Endothelial cell of umbilical vein (primary cell): ENCODE data around the gene MYO9A. TPM values are rescaled to one million over a fixed set of nuclear protein-coding genes. Genes with fewer than 3 reads are reported as not detected.

Source experiments
- BruUV-seq: library from RNA; stranded (reverse); fragments of 400-500 nt; replicated peaks from 2 replicates; lab custom pipeline; 2021; lab: Mats Ljungman, UMichigan
- CTCF ChIA-PET: fragments of 300-600, 350-600 bp; sonication (Branson Sonifier 250); formaldehyde crosslinking; loops from one replicate; lab custom pipeline; 2021; ENCODE audit warnings: antibody characterized with exemption, inconsistent platforms; lab: Charles Lee
- POLR2A ChIA-PET: fragments of 300-600, 350-600 bp; sonication (Branson Sonifier 250); formaldehyde crosslinking; loops from one replicate; lab custom pipeline; 2021; ENCODE audit warnings: antibody characterized with exemption, inconsistent platforms; lab: Charles Lee
- DNase-seq: peaks from one replicate; pipeline ENCODE4 v3.0.0-alpha.2; 2011; ENCODE audit warnings: low read depth, low spot score
- FAIRE-seq: peaks from 2 replicates; lab custom pipeline; 2011; peaks lifted over from hg19 to GRCh38; lab: Jason Lieb, UNC
- H2AFZ ChIP-seq: 2 replicates; pipeline ENCODE4 v1.6.0; 2012; ENCODE audit warnings: low read depth, low read length, control low read depth, inconsistent platforms
- H3K27ac ChIP-seq: 2 replicates; pipeline ENCODE4 v1.5.1; 2011; ENCODE audit warnings: low read depth, mild to moderate bottlenecking, control low read depth, low read length, moderate library complexity; ENCODE audit not compliant: insufficient read depth
- H3K27me3 ChIP-seq, 2 experiments: 2 replicates each; pipeline versions ENCODE4 v1.6.0 to v1.6.1; 2011; ENCODE audit warnings: low read length in 2 of 2, mixed read lengths in 1 of 2; ENCODE audit not compliant: control insufficient read depth in 2 of 2, insufficient read depth in 2 of 2
- H3K36me3 ChIP-seq, 2 experiments: 2 replicates in 1 of 2; 3 replicates in 1 of 2; pipeline ENCODE4 v1.5.1; 2011; ENCODE audit warnings: low read length in 2 of 2, mild to moderate bottlenecking in 1 of 2, moderate library complexity in 1 of 2; ENCODE audit not compliant: control insufficient read depth in 2 of 2, insufficient read depth in 2 of 2; ENCODE audit errors: extremely low read depth in 1 of 2
- H3K4me1 ChIP-seq: 3 replicates; pipeline ENCODE4 v1.5.1; 2011; ENCODE audit warnings: mild to moderate bottlenecking, low read length; ENCODE audit not compliant: control insufficient read depth, insufficient read depth; ENCODE audit errors: extremely low read depth
- H3K4me2 ChIP-seq: 2 replicates; pipeline ENCODE4 v1.6.1; 2011; ENCODE audit warnings: low read length, control low read depth, mixed read lengths; ENCODE audit not compliant: insufficient read depth
- H3K4me3 ChIP-seq, 3 experiments: fragments of 200-600 bp in 1 of 3; sonication (generic), shearing (Covaris generic) in 1 of 3; replicated peaks in 1 of 3; 2 replicates each; pipeline ENCODE4 v1.5.1; 2011 to 2016; ENCODE audit warnings: control low read depth in 3 of 3, low read length in 3 of 3, mild to moderate bottlenecking in 2 of 3, inconsistent platforms in 1 of 3, low read depth in 1 of 3, moderate library complexity in 1 of 3; ENCODE audit not compliant: insufficient read depth in 1 of 3
- H3K79me2 ChIP-seq: 2 replicates; pipeline ENCODE4 v1.6.0; 2012; ENCODE audit warnings: low read length, inconsistent platforms; ENCODE audit not compliant: control insufficient read depth, insufficient read depth
- H3K9ac ChIP-seq: replicated peaks from 2 replicates; pipeline ENCODE3; 2011; ENCODE audit warnings: low read length, control low read depth; ENCODE audit not compliant: insufficient read depth; ENCODE audit errors: extremely low read depth
- H3K9me1 ChIP-seq: replicated peaks from 3 replicates; pipeline ENCODE4 v1.6.0; 2011; ENCODE audit warnings: mild to moderate bottlenecking, low read length; ENCODE audit not compliant: control insufficient read depth, insufficient read depth; ENCODE audit errors: extremely low read depth
- H3K9me3 ChIP-seq: replicated peaks from 2 replicates; pipeline ENCODE4 v1.5.1; 2012; ENCODE audit warnings: low read length, inconsistent platforms; ENCODE audit not compliant: control insufficient read depth, insufficient read depth
- H4K20me1 ChIP-seq: replicated peaks from 2 replicates; pipeline ENCODE3; 2011; ENCODE audit warnings: mild to moderate bottlenecking, low read length; ENCODE audit not compliant: control insufficient read depth, insufficient read depth; ENCODE audit errors: extremely low read depth
- CTCF ChIP-seq, 2 donors: IDR thresholded peaks; 1 replicate in 1 of 2; 2 replicates in 1 of 2; pipeline ENCODE4 v1.5.1; 2011; ENCODE audit warnings: low read length in 2 of 2, mild to moderate bottlenecking in 2 of 2, moderate library complexity in 2 of 2, control low read depth in 1 of 2, inconsistent platforms in 1 of 2, low read depth in 1 of 2; ENCODE audit not compliant: insufficient read depth in 1 of 2; ENCODE audit errors: extremely low read depth in 1 of 2
- EZH2 ChIP-seq: IDR thresholded peaks from 2 replicates; pipeline ENCODE4 v1.6.1; 2012; ENCODE audit warnings: borderline replicate concordance, low read depth, mild to moderate bottlenecking, moderate library complexity, low read length, inconsistent platforms; ENCODE audit not compliant: severe bottlenecking
- FOS ChIP-seq: IDR thresholded peaks from 2 replicates; pipeline ENCODE4 v1.6.1; 2011; ENCODE audit warnings: mild to moderate bottlenecking, low read length, moderate library complexity, borderline replicate concordance; ENCODE audit not compliant: insufficient read depth
- GATA2 ChIP-seq: IDR thresholded peaks from 2 replicates; pipeline ENCODE4 v1.7.0; 2011; ENCODE audit warnings: low read depth, mild to moderate bottlenecking, moderate library complexity, mixed read lengths, low read length; ENCODE audit not compliant: insufficient read length, insufficient read depth
- JUN ChIP-seq: IDR thresholded peaks from 2 replicates; pipeline ENCODE4 v1.6.1; 2011; ENCODE audit warnings: borderline replicate concordance, low read depth; ENCODE audit not compliant: insufficient read length, insufficient read depth
- MAX ChIP-seq: IDR thresholded peaks from 2 replicates; pipeline ENCODE4 v1.6.1; 2011; ENCODE audit not compliant: insufficient read depth, insufficient read length
- MYC ChIP-seq: IDR thresholded peaks from one replicate; pipeline ENCODE4 v1.6.1; 2011; ENCODE audit warnings: mild to moderate bottlenecking, low read depth, low read length
- POLR2A ChIP-seq: IDR thresholded peaks from 2 replicates; pipeline ENCODE4 v1.6.1; 2012; ENCODE audit warnings: low read depth, mild to moderate bottlenecking, control low read depth, low read length
- POLR2AphosphoS5 ChIP-seq: IDR thresholded peaks from 2 replicates; pipeline ENCODE4 v1.6.1; 2012; ENCODE audit warnings: low read depth, mild to moderate bottlenecking, control low read depth, low read length, moderate library complexity; ENCODE audit not compliant: insufficient read depth
- dilution Hi-C: fragments of 300-500 bp; cut with MboI; formaldehyde crosslinking; loops from one replicate; pipeline ENCODE4 v1.15.0; 2019; ENCODE audit warnings: low sequenced_read_pairs; ENCODE audit not compliant: extremely low pct_ligation_motif_present
- intact Hi-C: fragments of 100-400 bp; cut with micrococcal nuclease; formaldehyde crosslinking; loops from one replicate; pipeline ENCODE4 v1.10.0; 2022
- polyA plus RNA-seq, 4 experiments: library from polyadenylated mRNA; depleted of rRNA in 3 of 4; stranded (reverse) in 3 of 4; unstranded in 1 of 4; fragments of >200 nt; gene quantifications; 2 replicates each; pipeline versions ENCODE4 v1.2.1 to v1.2.3, GENCODE V29; 2011 to 2012; ENCODE audit warnings: missing spikeins in 1 of 4
- total RNA-seq: library from RNA; stranded (reverse); gene quantifications from 2 replicates; pipeline ENCODE4 v1.2.3, GENCODE V29; 2021

Gene MYO9A
- total and polyA plus RNA-seq, 2 donors (not counting 3 experiments of a cell fraction or from before 2014, with no cell fraction given), result 6.4 to 30.3 TPM

GRCh38 chr15:71974211-71974610, 143.7 kb downstream of the MYO9A start:
- CTCF ChIA-PET, result no interaction called here
- Histone ChIP-seq H3K9ac (no peak overlapping the region), H3K4me1 (no peaks in the 10 kb centered on the region), H3K9me1 (no peaks in the 10 kb centered on the region), H4K20me1 (no peaks in the 10 kb centered on the region), H3K4me2 (no peak overlapping the region), H3K27me3 (no peaks in the 10 kb centered on the region), H3K4me3 (no peak overlapping the region), H3K79me2 (no peaks in the 10 kb centered on the region), H3K36me3 (no peaks in the 10 kb centered on the region), H3K27ac (no peak overlapping the region), H2AFZ (no peak overlapping the region), H3K9me3 (no peaks in the 10 kb centered on the region)
- dilution Hi-C loops (no loop called here), intact Hi-C loops (no loop called here)
- no peak for DNase-seq
- no TSS peak for BruUV-seq
- POLR2A ChIA-PET, result no interaction called here
- TF ChIP-seq FOS (no peak), JUN (no peak), CTCF (IDR thresholded peaks at IDR 0.05; ENCODE audit: extremely low read depth in 1 of 2, insufficient read depth in 1 of 2, low read depth in 1 of 2, low read length in 2 of 2) (no peak), GATA2 (no peak), MYC (no peak), MAX (no peak), EZH2 (no peak), POLR2A (no peak), POLR2AphosphoS5 (no peak)
- FAIRE-seq, result no peak
